HCT116 (cell line): ENCODE measurements around the gene KMO. TPM values are rescaled to one million over a fixed set of nuclear protein-coding genes. Genes with fewer than 3 reads are reported as not detected.

ENCODE experiments used
- ATAC-seq: fragments of 200-7000 bp; cut with Tn5 transposase; 2 replicates; pipeline ENCODE4 v1.9.1; 2020; ENCODE audit warnings: mild to moderate bottlenecking, moderate library complexity
- BruUV-seq: library from RNA; stranded (reverse); fragments of 400-500 nt; replicated peaks from 2 replicates; lab custom pipeline; 2021; lab: Mats Ljungman, UMichigan
- CTCF ChIA-PET: fragments of 300-600 bp; sonication (Branson Sonifier 250); formaldehyde crosslinking; loops from one replicate; lab custom pipeline; 2021; ENCODE audit warnings: antibody characterized with exemption; lab: Charles Lee
- POLR2A ChIA-PET: fragments of 300-600, 350-600 bp; sonication (Branson Sonifier 250); formaldehyde crosslinking; loops from one replicate; lab custom pipeline; 2021; ENCODE audit warnings: antibody characterized with exemption; lab: Charles Lee
- RAD21 ChIA-PET, 2 experiments: fragments of 300-600 bp; sonication (Branson Sonifier 250); formaldehyde crosslinking; loops; one replicate each; lab custom pipeline; 2023; ENCODE audit warnings: low total read pairs in 2 of 2; ENCODE audit not compliant: uncharacterized antibody in 2 of 2, unreplicated experiment in 2 of 2, low non-redundant PET in 1 of 2; lab: Charles Lee
- DNase-seq: peaks from one replicate; pipeline ENCODE4 v3.0.0-alpha.2; 2010; ENCODE audit warnings: low read depth, low spot score
- H2AFZ ChIP-seq: fragments of 200-600 bp; shearing (Covaris generic), sonication (generic); 2 replicates; pipeline ENCODE4 v1.6.1; 2017; ENCODE audit warnings: low read depth, mixed run types, mixed read lengths, antibody characterized with exemption, low read length; ENCODE audit not compliant: poor library complexity, severe bottlenecking
- H3K27ac ChIP-seq: 2 replicates; pipeline ENCODE4 v1.5.1; 2012; ENCODE audit warnings: low read depth, low read length
- H3K27me3 ChIP-seq: fragments of 200-600 bp; sonication (generic); 2 replicates; pipeline ENCODE4 v1.6.1; 2016; ENCODE audit warnings: mixed run types, low read length, mixed read lengths; ENCODE audit not compliant: insufficient read depth
- H3K36me3 ChIP-seq, 2 experiments: fragments of 200-500 bp in 1 of 2; fragments of 200-600 bp in 1 of 2; sonication (Bioruptor generic) in 1 of 2; sonication (generic) in 1 of 2; 2 replicates each; pipeline versions ENCODE4 v1.5.1 to v1.6.1; 2014 to 2016; ENCODE audit warnings: low read length in 2 of 2, inconsistent platforms in 1 of 2, mixed read lengths in 1 of 2, mixed run types in 1 of 2; ENCODE audit not compliant: insufficient read depth in 2 of 2, control insufficient read depth in 1 of 2
- H3K4me1 ChIP-seq, 2 experiments: fragments of 200-600 bp in 1 of 2; sonication (generic) in 1 of 2; 2 replicates each; pipeline versions ENCODE4 v1.5.1 to v1.6.1; 2012 to 2017; ENCODE audit warnings: low read length in 2 of 2, inconsistent platforms in 1 of 2, mild to moderate bottlenecking in 1 of 2, mixed read lengths in 1 of 2, mixed run types in 1 of 2, moderate library complexity in 1 of 2; ENCODE audit not compliant: insufficient read depth in 2 of 2, control insufficient read depth in 1 of 2
- H3K4me2 ChIP-seq: fragments of 200-600 bp; sonication (generic); 2 replicates; pipeline ENCODE4 v1.6.1; 2017; ENCODE audit warnings: mixed run types, low read length, mixed read lengths
- H3K4me3 ChIP-seq, 2 experiments: fragments of 200-600 bp in 1 of 2; sonication (generic) in 1 of 2; replicated peaks in 1 of 2; 2 replicates each; pipeline ENCODE4 v1.5.1; 2011 to 2016; ENCODE audit warnings: low read length in 2 of 2, control low read depth in 1 of 2, low read depth in 1 of 2, mild to moderate bottlenecking in 1 of 2, mixed read lengths in 1 of 2, mixed run types in 1 of 2
- H3K79me2 ChIP-seq: fragments of 200-600 bp; sonication (generic); 2 replicates; pipeline ENCODE4 v1.6.1; 2017; ENCODE audit warnings: mild to moderate bottlenecking, mixed run types, low read length, moderate library complexity, mixed read lengths; ENCODE audit not compliant: insufficient read depth
- H3K9ac ChIP-seq: fragments of 200-600 bp; sonication (generic); 2 replicates; pipeline ENCODE4 v1.6.1; 2016; ENCODE audit warnings: low read length, mixed read lengths
- H3K9me2 ChIP-seq: fragments of 200-600 bp; sonication (generic), shearing (Covaris generic); 2 replicates; pipeline ENCODE4 v1.6.1; 2017; ENCODE audit warnings: mixed run types, mild to moderate bottlenecking, moderate library complexity; ENCODE audit not compliant: insufficient read depth
- H3K9me3 ChIP-seq, 2 experiments: fragments of 200-500 bp in 1 of 2; fragments of 200-600 bp in 1 of 2; sonication (Bioruptor generic) in 1 of 2; sonication (generic) in 1 of 2; 2 replicates each; pipeline ENCODE4 v1.6.1; 2014 to 2017; ENCODE audit warnings: low read length in 2 of 2, mixed read lengths in 2 of 2, inconsistent platforms in 1 of 2, low read depth in 1 of 2, mild to moderate bottlenecking in 1 of 2, mixed run types in 1 of 2, moderate library complexity in 1 of 2; ENCODE audit not compliant: control insufficient read depth in 1 of 2, insufficient read depth in 1 of 2
- H4K20me1 ChIP-seq: fragments of 200-600 bp; sonication (generic), shearing (Covaris generic); 2 replicates; pipeline ENCODE4 v1.6.1; 2017; ENCODE audit warnings: mixed run types, mild to moderate bottlenecking, moderate library complexity; ENCODE audit not compliant: insufficient read depth
- POLR2A ChIP-seq: IDR thresholded peaks from 2 replicates; pipeline ENCODE4 v1.7.0; 2011; ENCODE audit warnings: borderline replicate concordance; ENCODE audit not compliant: insufficient read depth, insufficient read length; ENCODE audit errors: extremely low read depth
- POLR2AphosphoS5 ChIP-seq: IDR thresholded peaks from 2 replicates; pipeline ENCODE4 v1.6.1; 2011; ENCODE audit warnings: mild to moderate bottlenecking, low read depth, low read length, moderate library complexity
- SRF ChIP-seq: IDR thresholded peaks from 2 replicates; pipeline ENCODE4 v1.6.1; 2012; ENCODE audit warnings: low read depth
- YY1 ChIP-seq: IDR thresholded peaks from 2 replicates; pipeline ENCODE4 v1.6.1; 2011; ENCODE audit warnings: low read length, low read depth, moderate library complexity, mild to moderate bottlenecking; ENCODE audit not compliant: insufficient replicate concordance; ENCODE audit errors: extremely low read depth
- intact Hi-C: fragments of 100-400 bp; cut with micrococcal nuclease; formaldehyde crosslinking; loops from 2 replicates; pipeline ENCODE4 v1.10.0; 2022
- total RNA-seq: library from RNA; stranded (reverse); gene quantifications from one replicate; pipeline ENCODE4 v1.2.1, GENCODE V29; 2021; ENCODE audit not compliant: unreplicated experiment

The KMO gene
- total RNA-seq, 1 experiment from 2014 or later: not detected

GRCh38 chr1:241631674-241632073, 99.5 kb downstream of the KMO start:
- intact Hi-C loops: no loop called here
- Histone ChIP-seq H3K79me2 (no peaks in the 10 kb centered on the region), H3K9me3 (no peaks in the 10 kb centered on the region), H3K36me3 (peaks cover 7 to 11% of the 10 kb centered on the region in 2 experiments; a peak in 3 of 4 replicates), H3K27ac (no peak overlapping the region), H3K4me2 (no peak overlapping the region), H3K4me1 (no peaks in the 10 kb centered on the region), H3K9ac (no peak overlapping the region), H4K20me1 (no peaks in the 10 kb centered on the region), H3K27me3 (no peaks in the 10 kb centered on the region), H3K9me2 (no peaks in the 10 kb centered on the region), H2AFZ (no peak overlapping the region), H3K4me3 (no peak overlapping the region)
- BruUV-seq: no TSS peak
- ChIA-PET RAD21 (no interaction called here), CTCF (no interaction called here), POLR2A (no interaction called here)
- DNase-seq (no peak), ATAC-seq (no peak)
- no peak for TF ChIP-seq SRF
- TF ChIP-seq POLR2A: no peak
- TF ChIP-seq YY1: no peak

GRCh38 chr1:241632987-241633386, 100.8 kb downstream of the KMO start:
- no TSS peak for BruUV-seq
- peaks cover 7 to 11% of the 10 kb centered on the region in 2 experiments; a peak in 3 of 4 replicates for H3K36me3 ChIP-seq

More at GRCh38 chr1:241632987-241633386, 100.8 kb downstream of the KMO start:
- Histone ChIP-seq H3K27ac (no peak overlapping the region), H3K79me2 (peaks cover 6% of the 10 kb centered on the region; the same call in 1 of the 2 replicates), H2AFZ (no peak overlapping the region), H3K9ac (no peak overlapping the region), H3K9me3 (no peaks in the 10 kb centered on the region), H3K4me1 (no peaks in the 10 kb centered on the region), H3K27me3 (no peaks in the 10 kb centered on the region), H3K9me2 (no peaks in the 10 kb centered on the region), H4K20me1 (no peaks in the 10 kb centered on the region), H3K4me3 (no peak overlapping the region), H3K4me2 (no peak overlapping the region)
- TF ChIP-seq YY1 (no peak), POLR2AphosphoS5 (no peak), POLR2A (no peak)
- intact Hi-C loops: no loop called here
- ChIA-PET RAD21 (no interaction called here), CTCF (interaction anchor here (1.3 kb wide), 1 partner anchor 22 kb away, joined by 4 read pairs; no protein-coding TSS in a partner anchor), POLR2A (no interaction called here)
- DNase-seq (no peak), ATAC-seq (no peak)
